Activated CD8-positive, alpha-beta memory T cell treated with anti-CD3 and anti-CD28 coated beads for 36 hours (primary cell): ENCODE results near the gene IFT74. TPM values are rescaled to one million over a fixed set of nuclear protein-coding genes. Genes with fewer than 3 reads are reported as not detected.

Experiments used
- CTCF ChIA-PET: fragments of 350-600 bp; sonication (Branson Sonifier 250); formaldehyde crosslinking; loops from one replicate; lab custom pipeline; 2021; ENCODE audit warnings: antibody characterized with exemption; lab: Charles Lee
- POLR2A ChIA-PET: fragments of 350-600 bp; sonication (Branson Sonifier 250); formaldehyde crosslinking; loops from one replicate; lab custom pipeline; 2021; ENCODE audit warnings: antibody characterized with exemption; lab: Charles Lee
- total RNA-seq, 2 experiments: library from RNA; stranded (reverse); gene quantifications; one replicate each; pipeline ENCODE4 v1.2.3, GENCODE V29; 2021

IFT74 gene
- total RNA-seq, 2 experiments from 2014 or later: 10.1 to 11.4 TPM

- ChIA-PET CTCF (no interaction called here), POLR2A (no interaction called here)
Measured at GRCh38 chr9:27109621-27110020, 153.4 kb downstream of the IFT74 start.

GRCh38 chr9:27110181-27110580, 154.0 kb downstream of the IFT74 start:
- POLR2A ChIA-PET: no interaction called here
- CTCF ChIA-PET: no interaction called here

GRCh38 chr9:27112235-27112634, 156.0 kb downstream of the IFT74 start:
- ChIA-PET CTCF (no interaction called here), POLR2A (no interaction called here)

Other genes starting within 250 kb of the IFT74 start
- gene CAAP1, start 63.6 kb upstream of the IFT74 start, total RNA-seq: 10 to 100 TPM; 18.3 to 19.3 TPM
- gene PLAA, start 9.2 kb upstream of the IFT74 start, total RNA-seq: 10 to 100 TPM; 39.3 to 41.3 TPM
- gene LRRC19, start 49.3 kb downstream of the IFT74 start, total RNA-seq: not detected
- not detected for gene TEK, start 152.8 kb downstream of the IFT74 start, total RNA-seq